Kidney epithelial cell (primary cell): ENCODE results near the gene KRTAP4-12. TPM values are rescaled to one million over a fixed set of nuclear protein-coding genes. Genes with fewer than 3 reads are reported as not detected.
"Not testable (repeated sequence)": the region's sequence is repeated elsewhere in the genome, so short reads cannot be mapped to it uniquely, and the experiment has no call there.

Experiments
- DNase-seq: peaks from one replicate; pipeline ENCODE4 v3.0.0-alpha.2; 2010; ENCODE audit warnings: low read depth
- H3K27me3 ChIP-seq: 2 replicates; pipeline ENCODE4 v1.6.0; 2011; ENCODE audit warnings: low read length; ENCODE audit not compliant: control insufficient read depth, insufficient read depth
- H3K36me3 ChIP-seq: 2 replicates; pipeline ENCODE4 v1.5.1; 2011; ENCODE audit warnings: low read length; ENCODE audit not compliant: control insufficient read depth, insufficient read depth
- H3K4me3 ChIP-seq: 2 replicates; pipeline ENCODE4 v1.5.1; 2011; ENCODE audit warnings: low read depth, mild to moderate bottlenecking, control low read depth, low read length
- CTCF ChIP-seq: IDR thresholded peaks from 2 replicates; pipeline ENCODE4 v1.5.1; 2011; ENCODE audit warnings: mild to moderate bottlenecking, moderate library complexity, low read length, control low read depth, inconsistent platforms; ENCODE audit not compliant: insufficient read depth, poor library complexity, severe bottlenecking
- total RNA-seq: library from RNA; depleted of rRNA; stranded (reverse); fragments of >200 nt; gene quantifications from 2 replicates; pipeline ENCODE4 v1.2.3, GENCODE V29; 2015

Gene KRTAP4-12
- total RNA-seq, 1 donor from 2014 or later: not detected

- no peaks in the 10 kb centered on the region for H3K27me3 ChIP-seq
- H3K36me3 ChIP-seq: no peaks in the 10 kb centered on the region
- TF ChIP-seq CTCF: no peak
- DNase-seq: peak; percentile 18
- no peak overlapping the region for H3K4me3 ChIP-seq
Measured at GRCh38 chr17:41131979-41132378, 8.0 kb upstream of the KRTAP4-12 start.

- TF ChIP-seq CTCF: no peak
- H3K27me3 ChIP-seq: no peaks in the 10 kb centered on the region
- no peak for DNase-seq
- H3K4me3 ChIP-seq: no peak overlapping the region
- no peaks in the 10 kb centered on the region for H3K36me3 ChIP-seq
Measured at GRCh38 chr17:41127371-41127770, 3.4 kb upstream of the KRTAP4-12 start.

GRCh38 chr17:41126412-41126811 is 2.4 kb upstream of the KRTAP4-12 start:
- Histone ChIP-seq H3K4me3 (no peak overlapping the region), H3K27me3 (no peaks in the 10 kb centered on the region), H3K36me3 (no peaks in the 10 kb centered on the region)
- DNase-seq: no peak
- TF ChIP-seq CTCF: no peak

GRCh38 chr17:41125064-41125463 is 1.1 kb upstream of the KRTAP4-12 start:
- DNase-seq: no peak
- Histone ChIP-seq H3K27me3 (no peaks in the 10 kb centered on the region), H3K4me3 (no peak overlapping the region), H3K36me3 (no peaks in the 10 kb centered on the region)
- TF ChIP-seq CTCF: no peak

- not testable (repeated sequence) for H3K27me3 ChIP-seq, DNase-seq, H3K36me3 ChIP-seq, H3K4me3 ChIP-seq
Measured at GRCh38 chr17:41123292-41123990, 541 bp downstream of the KRTAP4-12 start.

- TF ChIP-seq CTCF: no peak
- no peak for DNase-seq
- Histone ChIP-seq H3K4me3 (no peak overlapping the region), H3K36me3 (no peaks in the 10 kb centered on the region), H3K27me3 (no peaks in the 10 kb centered on the region)
Measured at GRCh38 chr17:41121742-41122141, 2.2 kb downstream of the KRTAP4-12 start.

- not testable (repeated sequence) for H3K36me3 ChIP-seq, H3K4me3 ChIP-seq, H3K27me3 ChIP-seq, DNase-seq
Measured at GRCh38 chr17:41119696-41120690, 4.0 kb downstream of the KRTAP4-12 start.
